ENCODE data around the gene RHBDD2. TPM values are rescaled to one million over a fixed set of nuclear protein-coding genes. Genes with fewer than 3 reads are reported as not detected.
"Not testable (repeated sequence)": the region's sequence is repeated elsewhere in the genome, so short reads cannot be mapped to it uniquely, and the experiment has no call there.

RHBDD2 gene
- polyA plus RNA-seq, 1 experiment = 34.9 TPM

DNA sequence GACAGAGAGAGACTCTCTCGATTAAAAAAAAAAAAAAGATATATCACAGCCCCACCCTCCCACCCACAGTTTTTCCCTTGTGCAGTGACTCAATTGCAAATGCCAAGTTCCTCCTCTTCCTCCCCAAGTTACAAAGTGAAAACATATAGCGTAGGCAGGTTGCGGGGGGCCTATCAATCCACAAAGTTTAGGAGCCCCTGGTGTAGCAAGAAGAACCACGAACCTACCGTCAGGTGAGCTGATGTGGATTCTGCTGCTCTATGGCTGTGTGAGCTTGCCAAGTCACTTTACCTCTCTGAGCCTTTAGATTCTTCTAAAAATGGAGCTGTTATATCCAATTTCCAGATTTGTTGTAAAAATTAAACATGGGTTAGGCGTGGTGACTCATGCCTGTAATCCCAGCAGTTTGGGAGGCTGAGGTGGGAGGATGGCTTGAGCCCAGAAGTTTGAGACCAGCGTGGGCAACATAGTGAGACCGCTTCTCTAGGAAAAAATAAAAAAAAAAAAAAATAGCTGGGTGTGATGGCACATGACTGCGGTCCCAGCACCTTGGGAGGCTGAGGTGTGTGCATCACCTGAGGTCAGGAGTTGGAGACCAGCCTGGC lies 8.2 kb upstream of the RHBDD2 start:
- ChIA-PET CTCF (interaction anchor here (0.8 kb wide), 1 partner anchor 150 kb away, joined by 3 read pairs; no protein-coding TSS in a partner anchor), POLR2A (interaction anchor here (0.6 kb wide), 2 partner anchors 19 to 71 kb away, joined by 3 read pairs; no protein-coding TSS in a partner anchor)
- no peak for DNase-seq (ENCODE audit: low read depth, low spot score)
- no peaks in the 10 kb centered on the region for H3K9me3 ChIP-seq (ENCODE audit: control insufficient read depth, insufficient read depth, low read length)
- no peak overlapping the region for H3K27ac ChIP-seq (ENCODE audit: low read depth, low read length)
- no peak overlapping the region for H3K4me3 ChIP-seq (ENCODE audit: low read depth, low read length)
- TF ChIP-seq, protein P1, sequence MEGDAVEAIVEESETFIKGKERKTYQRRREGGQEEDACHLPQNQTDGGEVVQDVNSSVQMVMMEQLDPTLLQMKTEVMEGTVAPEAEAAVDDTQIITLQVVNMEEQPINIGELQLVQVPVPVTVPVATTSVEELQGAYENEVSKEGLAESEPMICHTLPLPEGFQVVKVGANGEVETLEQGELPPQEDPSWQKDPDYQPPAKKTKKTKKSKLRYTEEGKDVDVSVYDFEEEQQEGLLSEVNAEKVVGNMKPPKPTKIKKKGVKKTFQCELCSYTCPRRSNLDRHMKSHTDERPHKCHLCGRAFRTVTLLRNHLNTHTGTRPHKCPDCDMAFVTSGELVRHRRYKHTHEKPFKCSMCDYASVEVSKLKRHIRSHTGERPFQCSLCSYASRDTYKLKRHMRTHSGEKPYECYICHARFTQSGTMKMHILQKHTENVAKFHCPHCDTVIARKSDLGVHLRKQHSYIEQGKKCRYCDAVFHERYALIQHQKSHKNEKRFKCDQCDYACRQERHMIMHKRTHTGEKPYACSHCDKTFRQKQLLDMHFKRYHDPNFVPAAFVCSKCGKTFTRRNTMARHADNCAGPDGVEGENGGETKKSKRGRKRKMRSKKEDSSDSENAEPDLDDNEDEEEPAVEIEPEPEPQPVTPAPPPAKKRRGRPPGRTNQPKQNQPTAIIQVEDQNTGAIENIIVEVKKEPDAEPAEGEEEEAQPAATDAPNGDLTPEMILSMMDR (IDR thresholded peaks at IDR 0.05; ENCODE audit: low read depth, low read length) = no peak
- no peaks in the 10 kb centered on the region for H3K27me3 ChIP-seq (ENCODE audit: control insufficient read depth, insufficient read depth, low read length)

DNA sequence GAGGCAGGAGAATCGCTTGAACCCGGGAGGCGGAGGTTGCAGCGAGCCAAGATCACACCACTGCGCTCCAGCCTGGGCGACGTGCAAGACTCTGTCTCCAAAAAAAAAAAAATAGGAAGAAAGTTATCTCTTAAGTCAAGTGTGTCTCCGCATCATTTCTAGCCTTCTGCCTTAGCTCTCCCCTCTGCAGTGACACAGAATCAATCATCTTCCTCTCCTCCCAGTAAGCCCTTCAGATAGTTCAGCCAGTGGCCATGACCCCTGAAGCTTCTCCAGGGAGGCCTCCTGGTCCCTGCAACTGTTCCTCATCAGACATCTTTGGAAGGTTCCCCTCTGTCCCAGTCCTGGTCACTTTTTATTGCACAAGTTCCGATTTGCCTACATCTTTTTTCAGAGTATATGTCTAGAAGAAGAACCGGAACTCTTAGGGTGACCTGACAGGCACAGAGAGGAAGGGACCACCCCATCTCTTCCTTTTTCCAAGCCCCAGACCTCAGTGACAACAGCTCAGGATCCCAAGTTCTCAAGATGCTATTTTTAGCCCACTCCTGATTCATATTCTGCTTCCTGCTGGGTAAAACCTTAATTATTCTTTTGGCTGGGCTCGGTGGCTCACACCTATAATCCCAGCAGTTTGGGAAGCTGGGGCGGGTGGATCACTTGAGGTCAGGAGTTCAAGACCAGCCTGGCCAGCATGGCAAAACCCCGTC lies 6.6 kb upstream of the RHBDD2 start:
- POLR2A ChIA-PET = interaction anchor here (0.6 to 1.5 kb wide), 3 partner anchors 8 to 66 kb away, joined by 3 to 5 read pairs (median 3); no protein-coding TSS in a partner anchor
- CTCF ChIA-PET = no interaction called here
- no peak overlapping the region for H3K4me3 ChIP-seq (ENCODE audit: low read depth, low read length)
- H3K27ac ChIP-seq (ENCODE audit: low read depth, low read length) = no peak overlapping the region
- TF ChIP-seq, protein P1 (IDR thresholded peaks at IDR 0.05; ENCODE audit: low read depth, low read length) = no peak
- DNase-seq (ENCODE audit: low read depth, low spot score) = no peak
- no peaks in the 10 kb centered on the region for H3K9me3 ChIP-seq (ENCODE audit: control insufficient read depth, insufficient read depth, low read length)
- H3K27me3 ChIP-seq (ENCODE audit: control insufficient read depth, insufficient read depth, low read length) = no peaks in the 10 kb centered on the region

DNA sequence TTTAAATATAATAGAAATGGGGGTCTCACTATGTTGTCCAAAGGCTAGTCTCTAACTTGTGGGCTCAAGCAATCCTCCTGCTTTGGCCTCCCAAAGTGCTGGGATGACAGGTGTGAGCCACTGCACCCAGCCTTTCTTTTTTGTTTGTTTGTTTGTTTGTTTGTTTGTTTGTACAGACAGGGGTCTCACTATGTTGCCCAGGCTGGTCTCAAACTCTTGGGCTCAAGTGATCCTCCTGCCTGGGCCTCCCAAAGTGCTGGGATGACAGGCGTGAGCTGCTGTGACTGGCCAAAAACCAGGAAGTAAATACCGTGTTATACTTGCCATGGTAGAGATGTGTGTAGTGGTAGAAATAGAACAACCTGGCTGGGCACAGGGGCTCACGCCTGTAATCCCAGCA lies 4.7 kb upstream of the RHBDD2 start:
- POLR2A ChIA-PET; H3K27ac ChIP-seq (ENCODE audit: low read depth, low read length); H3K4me3 ChIP-seq (ENCODE audit: low read depth, low read length); DNase-seq (ENCODE audit: low read depth, low spot score); CTCF ChIA-PET; H3K27me3 ChIP-seq (ENCODE audit: control insufficient read depth, insufficient read depth, low read length); H3K9me3 ChIP-seq (ENCODE audit: control insufficient read depth, insufficient read depth, low read length): not testable (repeated sequence)

DNA sequence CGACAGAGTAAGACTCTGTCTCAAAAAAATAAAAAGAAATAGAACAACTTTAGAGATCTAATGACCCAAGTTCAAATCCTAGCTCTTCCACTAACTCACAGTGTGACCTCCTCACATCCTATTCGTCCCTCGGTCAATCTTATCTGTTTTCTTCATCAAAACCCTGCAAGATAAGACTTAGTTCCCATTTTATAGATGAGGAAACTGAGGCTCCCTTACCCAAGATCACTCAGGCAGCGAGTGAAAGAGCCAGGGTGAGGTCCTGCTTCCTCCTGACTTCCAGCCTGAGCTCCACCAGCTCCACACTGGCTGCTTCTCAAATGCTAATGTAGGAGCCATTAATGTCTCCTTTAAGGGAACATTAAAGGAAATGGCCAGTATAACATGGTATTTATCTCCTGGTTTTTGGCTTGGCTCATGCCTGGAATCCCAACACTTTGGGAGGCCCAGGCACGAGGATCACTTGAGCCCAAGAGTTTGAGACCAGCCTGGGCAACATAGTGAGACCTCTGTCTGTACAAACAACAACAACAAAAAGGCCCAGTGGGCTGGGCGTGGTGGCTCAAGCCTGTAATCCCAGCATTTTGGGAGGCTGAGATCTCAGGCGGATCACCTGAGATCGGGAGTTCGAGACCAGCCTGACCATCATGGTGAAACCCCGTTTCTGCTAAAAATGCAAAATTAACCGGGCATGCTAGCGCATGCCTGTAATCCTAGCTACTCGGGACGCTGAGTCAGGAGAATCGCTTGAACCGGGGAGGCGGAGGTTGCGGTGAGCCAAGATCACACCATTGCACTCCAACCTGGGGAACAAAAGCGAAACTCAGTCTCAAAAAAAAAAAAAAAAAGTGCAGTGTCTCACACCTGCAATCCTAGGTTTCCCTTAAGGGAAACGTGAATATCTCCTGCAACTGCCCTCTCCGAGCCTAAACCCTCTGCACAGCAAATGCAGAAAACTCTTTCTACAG lies 3.4 kb upstream of the RHBDD2 start:
- TF ChIP-seq, protein P1 (IDR thresholded peaks at IDR 0.05; ENCODE audit: low read depth, low read length) = no peak
- Histone ChIP-seq H3K27me3 (ENCODE audit: control insufficient read depth, insufficient read depth, low read length) (no peaks in the 10 kb centered on the region), H3K9me3 (ENCODE audit: control insufficient read depth, insufficient read depth, low read length) (no peaks in the 10 kb centered on the region; the same call in 1 of the 2 replicates), H3K4me3 (ENCODE audit: low read depth, low read length) (no peak overlapping the region), H3K27ac (ENCODE audit: low read depth, low read length) (no peak overlapping the region)
- DNase-seq (ENCODE audit: low read depth, low spot score) = no peak
- POLR2A ChIA-PET = no interaction called here
- CTCF ChIA-PET = interaction anchor here (1.3 kb wide), 1 partner anchor 9 kb away, joined by 5 read pairs; no protein-coding TSS in a partner anchor

DNA sequence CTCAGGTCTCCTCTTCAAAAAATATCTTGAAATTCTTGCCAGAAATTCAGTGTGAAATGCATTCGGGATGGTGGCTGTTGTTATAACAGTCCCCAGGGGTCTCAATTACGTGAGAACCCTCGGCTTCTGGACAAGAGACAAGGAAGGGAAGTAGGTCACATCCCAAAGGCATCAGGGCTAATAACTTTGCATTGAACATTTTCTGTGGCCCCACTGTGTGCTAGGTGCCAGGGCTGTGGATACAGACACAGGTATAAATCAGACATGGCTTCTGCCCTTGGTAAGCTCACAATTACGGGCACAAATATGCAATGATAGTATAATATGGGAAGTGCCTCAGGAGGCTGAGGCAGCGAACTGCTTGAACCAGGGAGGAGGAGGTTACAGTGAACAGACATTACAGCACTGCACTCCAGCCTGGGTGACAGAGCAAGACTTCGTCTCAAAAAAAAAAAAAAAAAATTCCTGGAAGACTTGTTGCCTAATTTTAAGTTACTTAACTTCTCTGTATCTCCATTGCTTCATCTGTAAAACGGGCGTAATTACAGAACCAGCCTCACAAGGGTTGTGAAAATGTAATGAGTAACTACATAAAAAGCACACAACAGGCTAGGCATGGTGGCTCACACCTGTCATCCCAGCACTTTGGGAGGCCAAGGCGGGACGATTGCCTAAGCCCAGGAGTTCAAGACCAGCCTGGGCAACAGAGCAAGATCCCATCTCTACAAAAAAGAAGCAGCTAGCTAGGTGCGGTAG lies 2.5 kb upstream of the RHBDD2 start:
- H3K9me3 ChIP-seq (ENCODE audit: control insufficient read depth, insufficient read depth, low read length) = no peaks in the 10 kb centered on the region; the same call in 1 of the 2 replicates
- POLR2A ChIA-PET = no interaction called here
- H3K27ac ChIP-seq (ENCODE audit: low read depth, low read length) = no peak overlapping the region
- no peak for DNase-seq (ENCODE audit: low read depth, low spot score)
- H3K4me3 ChIP-seq (ENCODE audit: low read depth, low read length) = no peak overlapping the region
- CTCF ChIA-PET = interaction anchor here (1.3 kb wide), 1 partner anchor 9 kb away, joined by 5 read pairs; no protein-coding TSS in a partner anchor
- H3K27me3 ChIP-seq (ENCODE audit: control insufficient read depth, insufficient read depth, low read length) = no peaks in the 10 kb centered on the region
- TF ChIP-seq, protein P1 (IDR thresholded peaks at IDR 0.05; ENCODE audit: low read depth, low read length) = no peak

Data from AG04450 (cell line).